ENCODE data around the gene NOP14.

DNA sequence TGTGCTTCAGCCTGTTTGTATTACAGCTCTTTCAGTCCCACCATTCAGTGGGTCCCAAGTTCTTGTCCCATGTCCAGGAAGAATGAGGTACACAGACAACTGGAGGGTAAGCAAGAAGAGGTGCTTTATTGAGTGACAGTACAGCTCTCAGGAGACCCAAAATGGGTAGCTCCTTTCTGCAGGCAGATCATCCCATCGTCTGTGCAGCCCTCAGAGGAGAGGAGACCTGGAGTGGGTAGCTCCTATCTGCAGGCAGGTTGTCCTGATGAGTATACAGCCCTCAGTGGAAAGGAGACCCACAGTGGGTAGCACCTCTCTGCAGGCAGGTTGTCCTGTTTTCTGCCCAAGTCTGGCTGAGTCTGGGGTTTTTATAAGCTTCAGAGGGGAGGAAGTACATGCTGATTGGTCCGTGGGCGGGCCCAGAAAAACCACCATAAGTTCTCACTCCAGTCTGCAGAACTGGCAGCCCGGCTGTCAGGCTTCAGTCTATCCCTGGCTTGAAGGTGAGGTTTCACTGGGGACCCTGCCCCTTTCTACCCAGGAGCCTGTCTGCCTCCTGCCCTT, 18.1 kb upstream of the NOP14 start:
- TF ChIP-seq, protein P1, sequence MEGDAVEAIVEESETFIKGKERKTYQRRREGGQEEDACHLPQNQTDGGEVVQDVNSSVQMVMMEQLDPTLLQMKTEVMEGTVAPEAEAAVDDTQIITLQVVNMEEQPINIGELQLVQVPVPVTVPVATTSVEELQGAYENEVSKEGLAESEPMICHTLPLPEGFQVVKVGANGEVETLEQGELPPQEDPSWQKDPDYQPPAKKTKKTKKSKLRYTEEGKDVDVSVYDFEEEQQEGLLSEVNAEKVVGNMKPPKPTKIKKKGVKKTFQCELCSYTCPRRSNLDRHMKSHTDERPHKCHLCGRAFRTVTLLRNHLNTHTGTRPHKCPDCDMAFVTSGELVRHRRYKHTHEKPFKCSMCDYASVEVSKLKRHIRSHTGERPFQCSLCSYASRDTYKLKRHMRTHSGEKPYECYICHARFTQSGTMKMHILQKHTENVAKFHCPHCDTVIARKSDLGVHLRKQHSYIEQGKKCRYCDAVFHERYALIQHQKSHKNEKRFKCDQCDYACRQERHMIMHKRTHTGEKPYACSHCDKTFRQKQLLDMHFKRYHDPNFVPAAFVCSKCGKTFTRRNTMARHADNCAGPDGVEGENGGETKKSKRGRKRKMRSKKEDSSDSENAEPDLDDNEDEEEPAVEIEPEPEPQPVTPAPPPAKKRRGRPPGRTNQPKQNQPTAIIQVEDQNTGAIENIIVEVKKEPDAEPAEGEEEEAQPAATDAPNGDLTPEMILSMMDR (IDR thresholded peaks at IDR 0.05), result no peak
- no peak for TF ChIP-seq POLR2A (IDR thresholded peaks at IDR 0.05)

All from breast epithelium (tissue), 3 donors.